Endothelial cell of umbilical vein (primary cell): ENCODE results near the gene C19orf33. TPM values are rescaled to one million over a fixed set of nuclear protein-coding genes. Genes with fewer than 3 reads are reported as not detected.

ENCODE experiments used
- BruUV-seq: library from RNA; stranded (reverse); fragments of 400-500 nt; replicated peaks from 2 replicates; lab custom pipeline; 2021; lab: Mats Ljungman, UMichigan
- CTCF ChIA-PET: fragments of 300-600, 350-600 bp; sonication (Branson Sonifier 250); formaldehyde crosslinking; loops from one replicate; lab custom pipeline; 2021; ENCODE audit warnings: antibody characterized with exemption, inconsistent platforms; lab: Charles Lee
- POLR2A ChIA-PET: fragments of 300-600, 350-600 bp; sonication (Branson Sonifier 250); formaldehyde crosslinking; loops from one replicate; lab custom pipeline; 2021; ENCODE audit warnings: antibody characterized with exemption, inconsistent platforms; lab: Charles Lee
- DNase-seq: peaks from one replicate; pipeline ENCODE4 v3.0.0-alpha.2; 2011; ENCODE audit warnings: low read depth, low spot score
- FAIRE-seq: peaks from 2 replicates; lab custom pipeline; 2011; peaks lifted over from hg19 to GRCh38; lab: Jason Lieb, UNC
- H2AFZ ChIP-seq: 2 replicates; pipeline ENCODE4 v1.6.0; 2012; ENCODE audit warnings: low read depth, low read length, control low read depth, inconsistent platforms
- H3K27ac ChIP-seq: 2 replicates; pipeline ENCODE4 v1.5.1; 2011; ENCODE audit warnings: low read depth, mild to moderate bottlenecking, control low read depth, low read length, moderate library complexity; ENCODE audit not compliant: insufficient read depth
- H3K27me3 ChIP-seq, 2 experiments: 2 replicates each; pipeline versions ENCODE4 v1.6.0 to v1.6.1; 2011; ENCODE audit warnings: low read length in 2 of 2, mixed read lengths in 1 of 2; ENCODE audit not compliant: control insufficient read depth in 2 of 2, insufficient read depth in 2 of 2
- H3K36me3 ChIP-seq, 2 experiments: 2 replicates in 1 of 2; 3 replicates in 1 of 2; pipeline ENCODE4 v1.5.1; 2011; ENCODE audit warnings: low read length in 2 of 2, mild to moderate bottlenecking in 1 of 2, moderate library complexity in 1 of 2; ENCODE audit not compliant: control insufficient read depth in 2 of 2, insufficient read depth in 2 of 2; ENCODE audit errors: extremely low read depth in 1 of 2
- H3K4me1 ChIP-seq: 3 replicates; pipeline ENCODE4 v1.5.1; 2011; ENCODE audit warnings: mild to moderate bottlenecking, low read length; ENCODE audit not compliant: control insufficient read depth, insufficient read depth; ENCODE audit errors: extremely low read depth
- H3K4me2 ChIP-seq: 2 replicates; pipeline ENCODE4 v1.6.1; 2011; ENCODE audit warnings: low read length, control low read depth, mixed read lengths; ENCODE audit not compliant: insufficient read depth
- H3K4me3 ChIP-seq, 3 experiments: fragments of 200-600 bp in 1 of 3; sonication (generic), shearing (Covaris generic) in 1 of 3; replicated peaks in 1 of 3; 2 replicates each; pipeline ENCODE4 v1.5.1; 2011 to 2016; ENCODE audit warnings: control low read depth in 3 of 3, low read length in 3 of 3, mild to moderate bottlenecking in 2 of 3, inconsistent platforms in 1 of 3, low read depth in 1 of 3, moderate library complexity in 1 of 3; ENCODE audit not compliant: insufficient read depth in 1 of 3
- H3K79me2 ChIP-seq: 2 replicates; pipeline ENCODE4 v1.6.0; 2012; ENCODE audit warnings: low read length, inconsistent platforms; ENCODE audit not compliant: control insufficient read depth, insufficient read depth
- H3K9ac ChIP-seq: replicated peaks from 2 replicates; pipeline ENCODE3; 2011; ENCODE audit warnings: low read length, control low read depth; ENCODE audit not compliant: insufficient read depth; ENCODE audit errors: extremely low read depth
- H3K9me1 ChIP-seq: replicated peaks from 3 replicates; pipeline ENCODE4 v1.6.0; 2011; ENCODE audit warnings: mild to moderate bottlenecking, low read length; ENCODE audit not compliant: control insufficient read depth, insufficient read depth; ENCODE audit errors: extremely low read depth
- H3K9me3 ChIP-seq: replicated peaks from 2 replicates; pipeline ENCODE4 v1.5.1; 2012; ENCODE audit warnings: low read length, inconsistent platforms; ENCODE audit not compliant: control insufficient read depth, insufficient read depth
- H4K20me1 ChIP-seq: replicated peaks from 2 replicates; pipeline ENCODE3; 2011; ENCODE audit warnings: mild to moderate bottlenecking, low read length; ENCODE audit not compliant: control insufficient read depth, insufficient read depth; ENCODE audit errors: extremely low read depth
- EZH2 ChIP-seq: IDR thresholded peaks from 2 replicates; pipeline ENCODE4 v1.6.1; 2012; ENCODE audit warnings: borderline replicate concordance, low read depth, mild to moderate bottlenecking, moderate library complexity, low read length, inconsistent platforms; ENCODE audit not compliant: severe bottlenecking
- FOS ChIP-seq: IDR thresholded peaks from 2 replicates; pipeline ENCODE4 v1.6.1; 2011; ENCODE audit warnings: mild to moderate bottlenecking, low read length, moderate library complexity, borderline replicate concordance; ENCODE audit not compliant: insufficient read depth
- GATA2 ChIP-seq: IDR thresholded peaks from 2 replicates; pipeline ENCODE4 v1.7.0; 2011; ENCODE audit warnings: low read depth, mild to moderate bottlenecking, moderate library complexity, mixed read lengths, low read length; ENCODE audit not compliant: insufficient read length, insufficient read depth
- JUN ChIP-seq: IDR thresholded peaks from 2 replicates; pipeline ENCODE4 v1.6.1; 2011; ENCODE audit warnings: borderline replicate concordance, low read depth; ENCODE audit not compliant: insufficient read length, insufficient read depth
- MAX ChIP-seq: IDR thresholded peaks from 2 replicates; pipeline ENCODE4 v1.6.1; 2011; ENCODE audit not compliant: insufficient read depth, insufficient read length
- MYC ChIP-seq: IDR thresholded peaks from one replicate; pipeline ENCODE4 v1.6.1; 2011; ENCODE audit warnings: mild to moderate bottlenecking, low read depth, low read length
- POLR2A ChIP-seq: IDR thresholded peaks from 2 replicates; pipeline ENCODE4 v1.6.1; 2012; ENCODE audit warnings: low read depth, mild to moderate bottlenecking, control low read depth, low read length
- POLR2AphosphoS5 ChIP-seq: IDR thresholded peaks from 2 replicates; pipeline ENCODE4 v1.6.1; 2012; ENCODE audit warnings: low read depth, mild to moderate bottlenecking, control low read depth, low read length, moderate library complexity; ENCODE audit not compliant: insufficient read depth
- dilution Hi-C: fragments of 300-500 bp; cut with MboI; formaldehyde crosslinking; loops from one replicate; pipeline ENCODE4 v1.15.0; 2019; ENCODE audit warnings: low sequenced_read_pairs; ENCODE audit not compliant: extremely low pct_ligation_motif_present
- intact Hi-C: fragments of 100-400 bp; cut with micrococcal nuclease; formaldehyde crosslinking; loops from one replicate; pipeline ENCODE4 v1.10.0; 2022
- polyA plus RNA-seq, 4 experiments: library from polyadenylated mRNA; depleted of rRNA in 3 of 4; stranded (reverse) in 3 of 4; unstranded in 1 of 4; fragments of >200 nt; gene quantifications; 2 replicates each; pipeline versions ENCODE4 v1.2.1 to v1.2.3, GENCODE V29; 2011 to 2012; ENCODE audit warnings: missing spikeins in 1 of 4
- total RNA-seq: library from RNA; stranded (reverse); gene quantifications from 2 replicates; pipeline ENCODE4 v1.2.3, GENCODE V29; 2021
- TF ChIP-seq, protein P1 (sequence below), 2 donors: IDR thresholded peaks; 1 replicate in 1 of 2; 2 replicates in 1 of 2; pipeline ENCODE4 v1.5.1; 2011; ENCODE audit warnings: low read length in 2 of 2, mild to moderate bottlenecking in 2 of 2, moderate library complexity in 2 of 2, control low read depth in 1 of 2, inconsistent platforms in 1 of 2, low read depth in 1 of 2; ENCODE audit not compliant: insufficient read depth in 1 of 2; ENCODE audit errors: extremely low read depth in 1 of 2

The C19orf33 gene
- total and polyA plus RNA-seq, 2 donors (not counting 3 experiments of a cell fraction or from before 2014, with no cell fraction given): 4.3 to 34.1 TPM

DNA sequence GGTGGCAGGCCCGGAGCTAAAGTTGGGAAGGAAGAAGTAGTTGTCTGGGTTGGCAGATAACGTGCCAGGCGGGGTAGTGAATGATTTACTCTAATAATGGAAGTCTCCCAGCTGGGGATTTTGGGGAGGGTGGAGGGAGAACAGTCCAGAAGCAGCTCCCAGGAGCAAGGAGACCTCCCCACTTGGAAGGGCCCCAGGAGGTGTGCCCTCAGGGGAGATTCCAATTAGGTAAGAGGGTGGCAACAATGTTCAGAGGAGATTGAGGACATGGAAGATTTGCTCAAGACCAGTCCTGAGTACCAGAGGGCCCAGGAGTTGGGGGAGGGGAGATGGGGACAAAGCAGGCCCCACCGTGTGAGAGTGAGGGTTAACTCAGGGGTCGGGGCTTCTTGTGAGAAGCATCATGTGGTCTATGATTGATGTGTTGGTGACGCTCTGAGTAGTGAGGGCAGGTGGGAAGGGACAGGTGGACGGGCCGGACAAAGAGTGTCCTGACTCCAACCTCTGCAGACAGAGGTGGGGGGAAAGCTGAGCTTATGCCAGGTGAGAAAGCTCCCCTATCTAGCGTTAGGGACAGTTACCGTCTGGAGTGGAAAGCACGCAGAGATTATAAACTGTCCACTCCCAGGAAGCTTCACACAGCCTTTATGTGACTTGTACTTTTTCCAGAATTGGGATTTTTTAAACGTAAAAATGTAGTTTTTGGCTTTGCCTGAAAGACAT, 36.1 kb upstream of the C19orf33 start:
- peaks cover 25% of the 10 kb centered on the region for H3K4me1 ChIP-seq
- intact Hi-C loops (loop anchor here (1.0 kb wide), 1 partner anchor 10 kb away; no protein-coding TSS in a partner anchor), dilution Hi-C loops (no loop called here)
- FAIRE-seq: no peak
- H3K9me3 ChIP-seq: no peaks in the 10 kb centered on the region
- no peaks in the 10 kb centered on the region for H3K36me3 ChIP-seq
- no TSS peak for BruUV-seq
- no peak overlapping the region for H3K9ac ChIP-seq
- no peak overlapping the region for H3K4me2 ChIP-seq
- no peak for TF ChIP-seq POLR2A
- no peak for TF ChIP-seq MYC
- TF ChIP-seq JUN: no peak
- TF ChIP-seq POLR2AphosphoS5: no peak
- TF ChIP-seq, protein P1, sequence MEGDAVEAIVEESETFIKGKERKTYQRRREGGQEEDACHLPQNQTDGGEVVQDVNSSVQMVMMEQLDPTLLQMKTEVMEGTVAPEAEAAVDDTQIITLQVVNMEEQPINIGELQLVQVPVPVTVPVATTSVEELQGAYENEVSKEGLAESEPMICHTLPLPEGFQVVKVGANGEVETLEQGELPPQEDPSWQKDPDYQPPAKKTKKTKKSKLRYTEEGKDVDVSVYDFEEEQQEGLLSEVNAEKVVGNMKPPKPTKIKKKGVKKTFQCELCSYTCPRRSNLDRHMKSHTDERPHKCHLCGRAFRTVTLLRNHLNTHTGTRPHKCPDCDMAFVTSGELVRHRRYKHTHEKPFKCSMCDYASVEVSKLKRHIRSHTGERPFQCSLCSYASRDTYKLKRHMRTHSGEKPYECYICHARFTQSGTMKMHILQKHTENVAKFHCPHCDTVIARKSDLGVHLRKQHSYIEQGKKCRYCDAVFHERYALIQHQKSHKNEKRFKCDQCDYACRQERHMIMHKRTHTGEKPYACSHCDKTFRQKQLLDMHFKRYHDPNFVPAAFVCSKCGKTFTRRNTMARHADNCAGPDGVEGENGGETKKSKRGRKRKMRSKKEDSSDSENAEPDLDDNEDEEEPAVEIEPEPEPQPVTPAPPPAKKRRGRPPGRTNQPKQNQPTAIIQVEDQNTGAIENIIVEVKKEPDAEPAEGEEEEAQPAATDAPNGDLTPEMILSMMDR (IDR thresholded peaks at IDR 0.05; ENCODE audit: extremely low read depth in 1 of 2, insufficient read depth in 1 of 2, low read depth in 1 of 2, low read length in 2 of 2): no peak
- no peak for TF ChIP-seq MAX
- no peak for TF ChIP-seq FOS
- TF ChIP-seq EZH2: no peak
- no peak for TF ChIP-seq GATA2
- H3K27ac ChIP-seq: no peak overlapping the region
- H3K9me1 ChIP-seq: no peaks in the 10 kb centered on the region
- POLR2A ChIA-PET: no interaction called here
- no peak overlapping the region for H3K4me3 ChIP-seq
- no peaks in the 10 kb centered on the region for H3K79me2 ChIP-seq
- no peak overlapping the region for H2AFZ ChIP-seq
- DNase-seq: no peak
- H4K20me1 ChIP-seq: no peaks in the 10 kb centered on the region
- no peaks in the 10 kb centered on the region for H3K27me3 ChIP-seq
- CTCF ChIA-PET: interaction anchor here (1.2 kb wide), 1 partner anchor 33 kb away, joined by 4 read pairs; no protein-coding TSS in a partner anchor
